OCI-LY7 (cell line): ENCODE data around the gene INPP5A. TPM values are rescaled to one million over a fixed set of nuclear protein-coding genes. Genes with fewer than 3 reads are reported as not detected.

Experiments used
- BruUV-seq: library from RNA; stranded (reverse); fragments of 400-500 nt; replicated peaks from 2 replicates; lab custom pipeline; 2021; lab: Mats Ljungman, UMichigan
- CTCF ChIA-PET: fragments of 300-600 bp; sonication (Branson Sonifier 250); formaldehyde crosslinking; loops from one replicate; lab custom pipeline; 2022; ENCODE audit warnings: antibody characterized with exemption; ENCODE audit not compliant: unreplicated experiment; lab: Charles Lee
- POLR2A ChIA-PET: fragments of 300-600 bp; sonication (Branson Sonifier 250); formaldehyde crosslinking; loops from one replicate; lab custom pipeline; 2022; ENCODE audit warnings: antibody characterized with exemption; lab: Charles Lee
- DNase-seq: peaks from one replicate; pipeline ENCODE4 v3.0.0-alpha.2; 2015; ENCODE audit warnings: low spot score
- H2AFZ ChIP-seq: fragments of 200-600 bp; sonication (generic), shearing (Covaris generic); 2 replicates; pipeline ENCODE4 v1.6.1; 2014; ENCODE audit warnings: mild to moderate bottlenecking, antibody characterized with exemption, low read length, moderate library complexity
- H3K27ac ChIP-seq: fragments of 200-600 bp; sonication (generic); 2 replicates; pipeline ENCODE4 v1.5.1; 2014; ENCODE audit warnings: mixed run types, low read depth, mild to moderate bottlenecking, moderate library complexity, low read length, inconsistent platforms; ENCODE audit not compliant: poor library complexity, severe bottlenecking
- H3K36me3 ChIP-seq: fragments of 200-600 bp; sonication (generic); 2 replicates; pipeline ENCODE4 v1.6.1; 2014; ENCODE audit warnings: mild to moderate bottlenecking, antibody characterized with exemption, low read length, moderate library complexity, mixed read lengths; ENCODE audit not compliant: insufficient read depth
- H3K4me1 ChIP-seq: fragments of 200-600 bp; sonication (generic); 2 replicates; pipeline ENCODE4 v1.5.1; 2014; ENCODE audit warnings: mild to moderate bottlenecking, low read length; ENCODE audit not compliant: insufficient read depth, poor library complexity, severe bottlenecking
- H3K4me2 ChIP-seq: fragments of 200-600 bp; sonication (generic); 2 replicates; pipeline ENCODE4 v1.6.1; 2014; ENCODE audit warnings: mild to moderate bottlenecking, low read length
- H3K4me3 ChIP-seq: fragments of 200-600 bp; sonication (generic); 2 replicates; pipeline ENCODE4 v1.5.1; 2014; ENCODE audit warnings: mild to moderate bottlenecking, low read depth, low read length; ENCODE audit not compliant: poor library complexity, severe bottlenecking
- H3K79me2 ChIP-seq: fragments of 200-600 bp; sonication (generic); 2 replicates; pipeline ENCODE4 v1.6.1; 2016; ENCODE audit warnings: low read depth, mild to moderate bottlenecking, low read length, moderate library complexity, mixed read lengths; ENCODE audit not compliant: insufficient read depth
- H3K9me2 ChIP-seq: fragments of 200-600 bp; sonication (generic); 2 replicates; pipeline ENCODE4 v1.6.1; 2016; ENCODE audit warnings: mild to moderate bottlenecking, low read length, mixed read lengths; ENCODE audit not compliant: insufficient read depth
- H3K9me3 ChIP-seq: fragments of 200-600 bp; sonication (generic); 2 replicates; pipeline ENCODE4 v1.6.1; 2014; ENCODE audit warnings: mild to moderate bottlenecking, mixed run types, low read length, mixed read lengths
- H4K20me1 ChIP-seq: fragments of 200-600 bp; sonication (generic); 2 replicates; pipeline ENCODE4 v1.6.1; 2014; ENCODE audit warnings: mild to moderate bottlenecking, antibody characterized with exemption, low read length, moderate library complexity, mixed read lengths; ENCODE audit not compliant: insufficient read depth
- CTCF ChIP-seq: fragments of 200-600 bp; sonication (generic); conservative IDR thresholded peaks from 2 replicates; pipeline ENCODE4 v1.5.1; 2014; ENCODE audit warnings: mild to moderate bottlenecking, antibody characterized with exemption, low read length, moderate library complexity, mixed read lengths
- EZH2phosphoT487 ChIP-seq: fragments of 200-600 bp; sonication (generic); IDR thresholded peaks from 2 replicates; pipeline ENCODE4 v1.6.1; 2018; ENCODE audit warnings: low read depth, borderline replicate concordance, mild to moderate bottlenecking, mixed run types, antibody characterized with exemption, low read length, moderate library complexity, mixed read lengths
- intact Hi-C: fragments of 100-400 bp; cut with micrococcal nuclease; formaldehyde crosslinking; loops from one replicate; pipeline ENCODE4 v1.10.0; 2022; ENCODE audit not compliant: unreplicated experiment
- total RNA-seq, 2 experiments: library from RNA; depleted of rRNA in 1 of 2; stranded (reverse); fragments of >200 nt in 1 of 2; shearing (Covaris generic) in 1 of 2; gene quantifications; 2 replicates each; pipeline ENCODE4 v1.2.3, GENCODE V29; 2014 to 2022

INPP5A gene
- total RNA-seq, 2 experiments from 2014 or later, result 14.5 to 18.4 TPM

- BruUV-seq, result no TSS peak
- peak overlapping the region; percentile 55 for H2AFZ ChIP-seq
- intact Hi-C loops, result loop anchor here (2.0 kb wide), 1 partner anchor 15 kb away; no protein-coding TSS in a partner anchor
- CTCF ChIA-PET, result no interaction called here
- H3K36me3 ChIP-seq, result no peaks in the 10 kb centered on the region
- H3K9me3 ChIP-seq, result no peaks in the 10 kb centered on the region
- peaks cover 24% of the 10 kb centered on the region; the same call in 1 of the 2 replicates for H3K79me2 ChIP-seq
- peak overlapping the region; percentile 69 for H3K27ac ChIP-seq
- peak; percentile 70 for DNase-seq
- peaks cover 70% of the 10 kb centered on the region for H3K4me1 ChIP-seq
- no peak for TF ChIP-seq CTCF
- no peak for TF ChIP-seq EZH2phosphoT487
- peak overlapping the region; percentile 54 for H3K4me3 ChIP-seq
- H4K20me1 ChIP-seq, result no peaks in the 10 kb centered on the region
- POLR2A ChIA-PET, result interaction anchor here (0.6 to 1.1 kb wide), 4 partner anchors 13 to 29 kb away, joined by 3 to 8 read pairs (median 4); no protein-coding TSS in a partner anchor
- no peaks in the 10 kb centered on the region for H3K9me2 ChIP-seq
- peak overlapping the region; percentile 73 for H3K4me2 ChIP-seq
Measured at GRCh38 chr10:132555648-132556575, 18.3 kb downstream of the INPP5A start.

GRCh38 chr10:132556994-132557441 is 19.4 kb downstream of the INPP5A start:
- H3K79me2 ChIP-seq, result peaks cover 33% of the 10 kb centered on the region; the same call in 1 of the 2 replicates
- intact Hi-C loops, result loop anchor here (2.0 kb wide), 1 partner anchor 14 kb away; no protein-coding TSS in a partner anchor

More at GRCh38 chr10:132556994-132557441, 19.4 kb downstream of the INPP5A start:
- H3K4me2 ChIP-seq, result peak overlapping the region; percentile 73; the same call in 1 of the 2 replicates
- no peaks in the 10 kb centered on the region for H3K9me2 ChIP-seq
- H3K9me3 ChIP-seq, result no peaks in the 10 kb centered on the region
- H3K4me1 ChIP-seq, result peaks cover 70% of the 10 kb centered on the region
- H4K20me1 ChIP-seq, result no peaks in the 10 kb centered on the region
- DNase-seq, result no peak
- BruUV-seq, result no TSS peak
- TF ChIP-seq CTCF (no peak), EZH2phosphoT487 (no peak)
- POLR2A ChIA-PET, result no interaction called here
- no peak overlapping the region; the same call in 1 of the 2 replicates for H2AFZ ChIP-seq
- H3K36me3 ChIP-seq, result no peaks in the 10 kb centered on the region
- CTCF ChIA-PET, result interaction anchor here (0.6 kb wide), 1 partner anchor 24 kb away, joined by 3 read pairs; no protein-coding TSS in a partner anchor
- peak overlapping the region; percentile 69 for H3K27ac ChIP-seq
- H3K4me3 ChIP-seq, result no peak overlapping the region
